ENCODE data around the gene HMX1. TPM values are rescaled to one million over a fixed set of nuclear protein-coding genes. Genes with fewer than 3 reads are reported as not detected.

Gene HMX1
- total RNA-seq, 1 donor from 2014 or later: not detected

DNA sequence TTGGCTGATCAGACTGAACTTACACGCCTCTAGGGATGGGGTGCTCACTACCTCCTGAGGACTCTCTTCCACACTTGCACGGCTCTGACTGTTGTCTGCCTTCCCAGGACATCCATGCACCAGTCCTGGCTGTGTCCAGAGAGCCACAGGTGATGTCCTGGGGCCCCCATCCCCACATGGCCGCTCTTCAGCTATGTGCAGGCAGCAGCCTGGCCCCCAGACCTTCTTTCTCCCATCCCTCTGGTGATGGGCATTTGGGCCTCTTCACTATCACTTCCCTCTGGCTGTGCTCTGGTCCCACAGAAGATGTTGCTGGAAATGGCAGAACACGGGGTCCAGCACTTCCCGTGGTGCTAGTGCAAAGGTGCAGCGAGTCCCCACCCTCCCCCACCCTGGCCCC lies 40.9 kb upstream of the HMX1 start:
- peaks cover 92% of the 10 kb centered on the region for H3K27me3 ChIP-seq (ENCODE audit: low read depth)
- H3K36me3 ChIP-seq: no peaks in the 10 kb centered on the region
- no peak overlapping the region for H3K4me3 ChIP-seq
- no peaks in the 10 kb centered on the region for H3K4me1 ChIP-seq
- no peak overlapping the region for H3K27ac ChIP-seq (replicated peaks)
- no peak for DNase-seq
- no peaks in the 10 kb centered on the region for H3K9me3 ChIP-seq (replicated peaks)
- TF ChIP-seq, protein P1, sequence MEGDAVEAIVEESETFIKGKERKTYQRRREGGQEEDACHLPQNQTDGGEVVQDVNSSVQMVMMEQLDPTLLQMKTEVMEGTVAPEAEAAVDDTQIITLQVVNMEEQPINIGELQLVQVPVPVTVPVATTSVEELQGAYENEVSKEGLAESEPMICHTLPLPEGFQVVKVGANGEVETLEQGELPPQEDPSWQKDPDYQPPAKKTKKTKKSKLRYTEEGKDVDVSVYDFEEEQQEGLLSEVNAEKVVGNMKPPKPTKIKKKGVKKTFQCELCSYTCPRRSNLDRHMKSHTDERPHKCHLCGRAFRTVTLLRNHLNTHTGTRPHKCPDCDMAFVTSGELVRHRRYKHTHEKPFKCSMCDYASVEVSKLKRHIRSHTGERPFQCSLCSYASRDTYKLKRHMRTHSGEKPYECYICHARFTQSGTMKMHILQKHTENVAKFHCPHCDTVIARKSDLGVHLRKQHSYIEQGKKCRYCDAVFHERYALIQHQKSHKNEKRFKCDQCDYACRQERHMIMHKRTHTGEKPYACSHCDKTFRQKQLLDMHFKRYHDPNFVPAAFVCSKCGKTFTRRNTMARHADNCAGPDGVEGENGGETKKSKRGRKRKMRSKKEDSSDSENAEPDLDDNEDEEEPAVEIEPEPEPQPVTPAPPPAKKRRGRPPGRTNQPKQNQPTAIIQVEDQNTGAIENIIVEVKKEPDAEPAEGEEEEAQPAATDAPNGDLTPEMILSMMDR (IDR thresholded peaks at IDR 0.05; ENCODE audit: borderline replicate concordance): no peak
- intact Hi-C loops (cut with micrococcal nuclease): no loop called here

GRCh38 chr4:8912089-8912455 lies 40.4 kb upstream of the HMX1 start:
- Histone ChIP-seq H3K4me1 (no peaks in the 10 kb centered on the region), H3K36me3 (no peaks in the 10 kb centered on the region), H3K27ac (replicated peaks) (no peak overlapping the region), H3K27me3 (ENCODE audit: low read depth) (peaks cover 96% of the 10 kb centered on the region), H3K4me3 (no peak overlapping the region), H3K9me3 (replicated peaks) (no peaks in the 10 kb centered on the region)
- intact Hi-C loops (cut with micrococcal nuclease): no loop called here
- TF ChIP-seq, protein P1 (IDR thresholded peaks at IDR 0.05; ENCODE audit: borderline replicate concordance): no peak
- DNase-seq: no peak

- TF ChIP-seq, protein P1 (IDR thresholded peaks at IDR 0.05; ENCODE audit: borderline replicate concordance): no peak
- Histone ChIP-seq H3K4me3 (no peak overlapping the region), H3K9me3 (replicated peaks) (no peaks in the 10 kb centered on the region), H3K4me1 (no peaks in the 10 kb centered on the region), H3K36me3 (no peaks in the 10 kb centered on the region), H3K27me3 (ENCODE audit: low read depth) (peaks cover 96% of the 10 kb centered on the region), H3K27ac (replicated peaks) (no peak overlapping the region)
- intact Hi-C loops (cut with micrococcal nuclease): no loop called here
- no peak for DNase-seq
These were observed 39.9 kb upstream of the HMX1 start for GRCh38 chr4:8911316-8912088.

DNA sequence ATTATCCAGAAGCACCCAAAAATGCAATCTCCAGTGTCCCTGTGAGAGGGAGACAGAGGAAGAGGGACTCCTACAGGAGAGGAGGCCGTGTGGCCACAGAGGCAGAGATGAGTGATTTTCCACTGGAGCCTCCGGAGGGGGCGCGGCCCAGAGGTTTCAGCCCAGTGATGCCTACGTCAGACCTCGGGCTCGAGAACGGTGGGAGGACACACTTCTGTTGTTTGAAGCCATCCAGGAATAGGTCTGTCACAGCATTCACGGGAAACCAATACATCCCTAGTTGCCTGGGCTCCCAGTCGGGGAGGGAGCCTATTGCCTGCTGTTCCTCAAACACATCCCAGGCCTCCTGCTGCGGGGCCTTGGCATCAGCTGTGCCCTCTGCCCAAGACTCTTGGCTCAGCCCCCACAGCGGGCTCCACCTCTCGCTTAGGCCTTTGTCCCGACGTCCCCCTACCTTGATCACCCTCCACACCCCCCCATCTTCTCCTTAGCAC lies 39.2 kb upstream of the HMX1 start:
- H3K27ac ChIP-seq (replicated peaks): no peak overlapping the region
- TF ChIP-seq, protein P1 (IDR thresholded peaks at IDR 0.05; ENCODE audit: borderline replicate concordance): no peak
- H3K9me3 ChIP-seq (replicated peaks): no peaks in the 10 kb centered on the region
- DNase-seq: no peak
- intact Hi-C loops (cut with micrococcal nuclease): no loop called here
- no peaks in the 10 kb centered on the region for H3K36me3 ChIP-seq
- H3K4me1 ChIP-seq: no peaks in the 10 kb centered on the region
- no peak overlapping the region for H3K4me3 ChIP-seq
- H3K27me3 ChIP-seq (ENCODE audit: low read depth): peaks cover 96% of the 10 kb centered on the region

GRCh38 chr4:8910100-8910821 lies 38.6 kb upstream of the HMX1 start:
- Histone ChIP-seq H3K9me3 (replicated peaks) (no peaks in the 10 kb centered on the region), H3K4me3 (no peak overlapping the region), H3K27ac (replicated peaks) (no peak overlapping the region), H3K36me3 (no peaks in the 10 kb centered on the region), H3K27me3 (ENCODE audit: low read depth) (peaks cover 96% of the 10 kb centered on the region), H3K4me1 (no peaks in the 10 kb centered on the region)
- intact Hi-C loops (cut with micrococcal nuclease): no loop called here
- DNase-seq: no peak
- TF ChIP-seq, protein P1 (IDR thresholded peaks at IDR 0.05; ENCODE audit: borderline replicate concordance): no peak
